Ovary (tissue), 9 donors: Measurements from ENCODE around the gene ARHGAP22. TPM values are rescaled to one million over a fixed set of nuclear protein-coding genes. Genes with fewer than 3 reads are reported as not detected.
A peak's percentile ranks its signal among the peaks of the same experiment; 100 is the strongest.

Experiments
- DNase-seq, 5 donors: peaks; one replicate each; pipeline ENCODE4 v3.0.0-alpha.2; 2019 to 2020
- H3K27ac ChIP-seq, 2 donors: fragments of 200-600 bp; one replicate each; pipeline versions ENCODE4 v1.5.1 to v1.8.0; 2019 to 2022
- H3K27me3 ChIP-seq: fragments of 200-600 bp; one replicate; pipeline ENCODE4 v1.8.0; 2022
- H3K36me3 ChIP-seq: fragments of 200-600 bp; sonication (generic); one replicate; pipeline ENCODE4 v1.5.1; 2019
- H3K4me1 ChIP-seq: one replicate; pipeline ENCODE4 v1.8.1; 2013; ENCODE audit warnings: mild to moderate bottlenecking, moderate library complexity; ENCODE audit not compliant: insufficient read depth
- H3K4me3 ChIP-seq: fragments of 200-600 bp; sonication (generic); one replicate; pipeline ENCODE4 v1.5.1; 2017
- H3K9me3 ChIP-seq, 2 donors: fragments of 200-600 bp in 1 of 2; sonication (generic) in 1 of 2; one replicate each; pipeline versions ENCODE4 v1.5.1 to v1.8.1; 2013 to 2019; ENCODE audit warnings: mild to moderate bottlenecking in 1 of 2, moderate library complexity in 1 of 2
- CTCF ChIP-seq, 3 donors: fragments of 450-650 bp in 2 of 3; fragments of 200-600 bp in 1 of 3; IDR thresholded peaks; one replicate each; pipeline versions ENCODE4 v1.5.1 to v1.8.0; 2016 to 2022; ENCODE audit warnings: antibody characterized with exemption in 3 of 3, mild to moderate bottlenecking in 1 of 3
- EP300 ChIP-seq: sonication (generic); formaldehyde crosslinking; IDR thresholded peaks from one replicate; pipeline ENCODE4 v1.6.1; 2017; ENCODE audit warnings: antibody characterized with exemption
- POLR2A ChIP-seq: fragments of 450-650 bp; IDR thresholded peaks from one replicate; pipeline ENCODE4 v1.6.1; 2017; ENCODE audit warnings: antibody characterized with exemption, mild to moderate bottlenecking, moderate library complexity
- WGBS, 3 donors: extraction: QIAGEN DNeasy Blood & Tissue Kit in 1 of 3; methylation state at CpG; one replicate each; pipeline versions ENCODE4 v1.1.5 to v1.1.7; 2013 to 2017; 5-methylcytosine and 5-hydroxymethylcytosine counted together
- intact Hi-C, 4 donors: fragments of 100-400 bp; cut with DNase I; formaldehyde crosslinking; loops; one replicate each; pipeline versions ENCODE4 v1.11.0 to v1.15.1; 2022 to 2023
- polyA plus RNA-seq, 2 donors: library from polyadenylated mRNA; stranded (reverse); fragments of 200-250 nt in 1 of 2; fragments of 350-450 nt in 1 of 2; fragmentation: Illumina TruSeq in 1 of 2; extraction: RNeasy Lipid Tissue Mini Kit (QIAGEN cat#74804) in 1 of 2; gene quantifications; one replicate each; pipeline ENCODE4 v1.2.3, GENCODE V29; 2013 to 2014
- total RNA-seq, 7 donors: library from RNA; depleted of rRNA in 2 of 7; stranded (reverse); fragments of >200 nt in 2 of 7; fragmentation: NEBNext Ultra II Directional in 3 of 7; extraction: Animal tissue kit (Norgen Biotek cat#: 25700) in 3 of 7; gene quantifications; one replicate each; pipeline versions ENCODE4 v1.1.0 to v1.2.4, GENCODE V29; 2016 to 2023
- donor health status: DM: no; HTN: no; CAD: no; lungs with moderate emphysema.
- donor health status: DM: no; HTN: no; CAD: no.
- donor health status: Bipolar disorder and iron deficiency.
- donor health status: DM: yes; HTN: yes; CAD: no.
- donor health status: DM: no; HTN: no; CAD: no.
- donor health status: DM: yes; HTN: yes; CAD: no.

Gene ARHGAP22
- total and polyA plus RNA-seq, 9 donors = 3.9 to 14.3 (median 5.7) TPM

DNA sequence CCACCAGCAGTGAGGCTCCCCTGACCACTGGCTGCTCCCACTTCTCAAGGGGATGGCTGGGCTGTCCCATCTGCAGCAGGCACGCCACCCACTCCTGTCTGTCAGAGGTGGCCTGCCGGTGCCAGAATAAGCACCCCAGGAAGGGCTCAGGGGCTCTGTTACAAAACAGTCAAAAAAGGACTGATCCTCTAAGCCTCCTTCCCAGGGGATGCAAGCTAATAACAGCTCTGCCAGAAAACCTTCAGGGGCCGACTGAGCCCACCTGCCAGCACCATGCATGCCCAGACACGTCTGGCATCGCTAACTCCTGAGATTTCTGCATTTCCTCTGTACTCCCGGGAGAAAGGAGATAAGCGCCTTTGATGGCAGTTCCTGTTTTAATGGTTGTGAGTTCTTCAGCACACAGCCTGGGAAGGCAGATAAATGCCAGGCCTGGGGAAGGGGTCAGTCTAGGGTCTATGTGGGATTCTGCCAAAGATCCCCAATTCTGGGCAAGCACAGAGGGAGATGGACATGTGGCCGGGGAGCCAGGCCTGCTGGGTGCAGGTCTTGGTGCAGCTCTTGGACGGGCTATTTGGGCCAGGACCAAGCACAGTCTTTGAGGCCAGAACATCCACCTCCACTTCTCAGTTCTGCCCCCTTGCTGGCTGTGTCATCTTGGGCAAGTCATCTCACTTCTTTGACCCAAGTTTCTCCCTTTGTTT is 128.4 kb downstream of the ARHGAP22 start:
- Histone ChIP-seq H3K27me3 (no peaks in the 10 kb centered on the region), H3K4me3 (no peak overlapping the region), H3K4me1 (no peaks in the 10 kb centered on the region), H3K9me3 (no peaks in the 10 kb centered on the region), H3K36me3 (no peaks in the 10 kb centered on the region), H3K27ac (no peak overlapping the region)
- WGBS, 3 donors = 45 to 51% (median 50%) methylated on average over 9 of the region's 9 CpGs
- peak in 1 of 5 donors; percentile 17 for DNase-seq
- TF ChIP-seq CTCF (IDR thresholded peaks at IDR 0.05) (no peak), EP300 (no peak), POLR2A (no peak)
- intact Hi-C loops = no loop called here

DNA sequence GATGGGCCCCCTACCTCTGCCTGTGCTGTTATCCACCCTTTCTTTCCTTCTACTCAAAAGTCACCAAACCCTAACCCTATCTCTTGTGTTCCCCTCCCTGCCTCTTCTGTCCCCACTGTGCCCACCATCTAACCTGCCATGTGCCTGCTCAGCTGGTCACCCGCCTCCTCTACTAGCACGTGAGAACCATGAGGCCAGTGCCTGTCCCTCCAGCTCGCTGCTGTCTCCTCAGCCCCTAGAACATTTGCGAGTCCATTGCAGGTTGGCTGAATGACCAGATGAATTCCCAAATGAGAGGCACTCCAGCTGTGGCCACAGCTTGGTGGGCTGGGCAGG is 129.0 kb downstream of the ARHGAP22 start:
- no peaks in the 10 kb centered on the region for H3K36me3 ChIP-seq
- intact Hi-C loops = no loop called here
- H3K27me3 ChIP-seq = no peaks in the 10 kb centered on the region
- TF ChIP-seq CTCF (IDR thresholded peaks at IDR 0.05) (no peak), POLR2A (no peak), EP300 (no peak)
- H3K4me1 ChIP-seq = peaks cover 2% of the 10 kb centered on the region
- DNase-seq = peak in 1 of 5 donors; percentile 15
- H3K9me3 ChIP-seq = no peaks in the 10 kb centered on the region
- no peak overlapping the region for H3K27ac ChIP-seq
- H3K4me3 ChIP-seq = no peak overlapping the region
- WGBS, 3 donors = 85 to 89% (median 89%) methylated on average over 4 of the region's 4 CpGs

GRCh38 chr10:48474765-48475365 is 130.0 kb downstream of the ARHGAP22 start:
- no peaks in the 10 kb centered on the region for H3K9me3 ChIP-seq
- TF ChIP-seq EP300 (no peak), CTCF (IDR thresholded peaks at IDR 0.05) (no peak), POLR2A (no peak)
- H3K27me3 ChIP-seq = no peaks in the 10 kb centered on the region
- H3K4me1 ChIP-seq = peaks cover 10% of the 10 kb centered on the region
- no peak overlapping the region for H3K27ac ChIP-seq
- H3K36me3 ChIP-seq = no peaks in the 10 kb centered on the region
- 96 to 100% (median 99%) methylated on average over 3 of the region's 3 CpGs for WGBS, 3 donors
- DNase-seq = peak in 1 of 5 donors; percentile 3
- no peak overlapping the region for H3K4me3 ChIP-seq
- intact Hi-C loops = no loop called here

DNA sequence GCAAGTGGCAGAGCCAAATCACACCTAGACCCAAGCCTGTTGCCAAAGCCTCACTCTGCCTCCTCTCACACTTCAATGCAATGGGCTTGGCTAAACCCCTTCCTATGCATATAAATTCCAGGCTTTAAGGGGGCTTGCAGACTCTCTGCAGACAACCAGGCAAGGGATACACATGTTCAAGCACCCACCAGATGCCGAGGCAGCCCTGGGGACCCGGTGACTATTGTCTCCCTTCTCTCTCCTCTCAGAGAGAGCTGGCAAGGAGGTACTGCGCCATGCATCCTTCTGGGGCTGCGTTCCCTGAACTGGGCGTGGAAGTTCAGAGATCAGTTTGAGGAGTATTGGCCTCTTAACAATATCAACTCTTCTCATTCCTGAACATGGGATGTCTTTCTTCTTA is 131.2 kb downstream of the ARHGAP22 start:
- no peak overlapping the region for H3K27ac ChIP-seq
- H3K4me1 ChIP-seq = peaks cover 14% of the 10 kb centered on the region
- no peaks in the 10 kb centered on the region for H3K27me3 ChIP-seq
- intact Hi-C loops = no loop called here
- no peaks in the 10 kb centered on the region for H3K9me3 ChIP-seq
- H3K4me3 ChIP-seq = no peak overlapping the region
- DNase-seq = peak in 1 of 5 donors; percentile 3
- TF ChIP-seq CTCF (IDR thresholded peaks at IDR 0.05) = no peak
- TF ChIP-seq POLR2A = no peak
- TF ChIP-seq EP300 = no peak
- H3K36me3 ChIP-seq = no peaks in the 10 kb centered on the region
- 95 to 97% (median 95%) methylated on average over 5 of the region's 5 CpGs for WGBS, 3 donors
